Iris pigment epithelial cell (primary cell): Measurements from ENCODE around the gene GID4.

ENCODE experiments used
- DNase-seq: peaks from one replicate; pipeline ENCODE4 v3.0.0-alpha.2; 2011; ENCODE audit warnings: low read depth

Gene GID4

GRCh38 chr17:18101828-18102227, 62.6 kb downstream of the GID4 start:
- no peak for DNase-seq

- no peak for DNase-seq
Measured at GRCh38 chr17:18102640-18103039, 63.4 kb downstream of the GID4 start.

GRCh38 chr17:18105027-18105426, 65.8 kb downstream of the GID4 start:
- DNase-seq, result no peak

GRCh38 chr17:18105595-18105994, 66.4 kb downstream of the GID4 start:
- no peak for DNase-seq

GRCh38 chr17:18106211-18106610, 67.0 kb downstream of the GID4 start:
- DNase-seq, result no peak

DNA sequence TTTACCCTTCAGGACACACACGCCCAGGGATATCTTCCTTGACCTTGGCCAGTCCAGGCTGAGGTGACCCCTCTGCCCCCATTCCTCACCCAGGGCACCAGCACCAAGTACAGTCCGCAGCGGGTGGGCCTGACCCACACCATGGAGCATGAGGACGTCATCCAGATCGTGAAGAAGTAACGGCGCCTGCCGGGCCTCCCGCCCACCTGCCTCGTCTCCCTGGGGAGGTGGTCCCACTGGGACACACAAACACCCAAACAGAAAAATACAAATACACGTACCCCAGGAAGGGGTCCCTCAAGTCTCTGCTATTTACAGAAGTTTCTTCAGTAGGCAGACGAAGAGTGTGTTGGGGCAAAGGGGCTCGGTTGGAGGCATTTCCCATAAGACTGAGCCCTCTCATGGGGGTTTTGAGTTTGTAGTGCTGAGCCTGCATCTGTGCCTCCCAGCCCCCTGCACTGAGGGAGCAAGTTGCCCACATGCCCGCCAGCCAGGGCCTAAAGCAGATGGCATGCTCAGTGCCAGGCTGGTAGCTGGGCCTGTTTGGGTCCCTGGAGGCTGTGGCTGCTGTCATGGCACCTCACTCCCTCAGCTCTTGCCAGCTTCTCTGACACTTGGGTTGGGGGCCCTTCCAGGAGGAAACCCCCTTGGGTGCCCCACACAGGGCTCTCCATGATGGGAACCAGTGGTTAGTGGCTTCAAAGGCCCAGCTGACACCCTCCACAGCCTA, 68.0 kb downstream of the GID4 start:
- DNase-seq, result no peak

DNA sequence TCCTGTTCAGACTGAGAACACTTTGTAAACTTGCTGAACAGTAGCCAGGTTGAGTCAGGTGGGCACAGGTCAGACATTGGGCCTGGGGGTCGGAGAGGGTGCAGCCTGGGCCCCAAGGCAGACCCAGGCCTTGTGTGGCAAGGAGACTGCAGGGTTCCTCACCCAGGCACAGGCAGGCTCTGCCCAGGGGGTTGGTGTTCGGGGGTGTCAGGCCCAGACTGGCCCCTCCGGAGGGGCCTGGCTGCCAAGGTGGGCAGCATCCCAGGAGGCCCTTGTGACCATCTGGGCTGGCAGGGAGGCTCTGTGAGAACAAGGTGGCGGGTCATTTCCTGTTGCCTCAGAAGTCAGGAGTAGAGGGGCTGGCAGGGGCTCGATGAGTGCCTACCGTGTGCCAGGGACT, 68.8 kb downstream of the GID4 start:
- DNase-seq, result no peak

DNA sequence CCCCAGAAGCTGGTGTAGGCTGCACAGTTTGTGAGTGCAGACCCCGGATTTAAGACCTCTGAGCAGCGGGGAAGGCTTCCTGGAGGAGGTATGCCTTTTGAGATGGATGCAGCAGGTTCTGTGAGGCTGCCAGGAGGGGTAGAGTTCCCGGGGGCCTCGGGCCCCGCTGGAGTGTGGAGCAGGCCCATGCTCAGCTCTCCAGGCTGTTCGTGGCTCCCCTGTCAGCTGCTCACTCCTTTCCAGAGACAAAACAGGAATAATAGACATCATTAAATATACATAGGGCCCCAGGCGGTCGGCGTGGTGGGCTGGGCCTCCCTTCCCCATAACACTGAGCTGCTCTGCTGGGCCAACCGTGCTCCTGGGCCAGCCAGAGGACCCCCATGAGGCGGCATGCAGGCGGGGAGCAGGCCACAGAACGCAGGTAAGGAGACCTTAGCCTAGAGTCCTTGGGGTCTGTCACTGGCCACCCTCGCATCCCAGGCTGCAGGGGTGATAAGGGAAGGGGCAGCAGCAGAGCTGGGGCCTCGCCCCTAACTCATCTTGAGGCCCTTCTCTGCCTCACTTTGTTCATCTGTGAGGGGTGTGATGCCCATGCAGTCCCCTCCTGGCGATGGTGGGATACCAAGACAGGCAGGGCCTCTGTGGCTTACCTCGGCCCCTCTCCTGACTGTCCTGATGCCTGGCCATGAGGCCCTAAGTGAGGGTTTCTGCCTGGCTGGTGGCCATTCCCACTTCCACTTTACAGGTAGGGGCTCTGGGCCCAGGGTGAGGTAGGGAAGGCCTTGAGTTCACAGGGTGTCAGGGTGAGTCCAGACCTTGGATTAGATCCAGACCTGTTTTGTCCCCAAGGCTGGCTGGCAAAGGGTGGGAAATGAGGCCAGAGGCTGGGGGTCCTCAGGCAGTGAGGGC, 69.4 kb downstream of the GID4 start, which contains the start of gene MYO15A:
TSS of gene MYO15A (plus strand) at position 356 of the 912 bp plus-strand sequence. CDS start 10,045 bp downstream, outside the sequence.
- no peak for DNase-seq

DNA sequence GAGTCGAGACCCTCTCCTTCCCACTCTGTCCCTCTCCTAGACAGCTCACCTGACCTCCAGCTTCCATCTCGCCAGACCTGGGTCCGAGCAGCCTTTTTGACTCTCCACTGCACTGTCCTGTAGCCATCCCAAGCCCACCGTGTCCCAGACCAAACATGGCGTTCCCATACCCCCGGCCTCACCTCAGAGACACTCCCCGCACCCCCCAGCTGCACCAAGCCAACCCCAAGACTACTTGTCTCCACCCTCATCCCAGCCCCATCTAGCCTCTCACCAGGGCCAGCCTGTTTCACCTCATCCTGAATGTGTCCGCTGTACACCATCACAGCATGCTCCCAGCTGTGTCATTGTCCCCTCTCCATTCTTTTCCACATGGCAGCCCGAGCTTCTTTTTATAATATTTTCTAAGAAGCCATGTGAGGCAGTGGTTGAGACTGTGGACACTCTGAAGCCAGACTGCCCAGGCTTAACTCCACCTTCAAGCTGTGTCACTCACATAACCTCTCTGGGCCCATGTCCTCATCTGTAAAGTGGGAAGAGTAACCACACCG, 70.8 kb downstream of the GID4 start:
- no peak for DNase-seq

DNA sequence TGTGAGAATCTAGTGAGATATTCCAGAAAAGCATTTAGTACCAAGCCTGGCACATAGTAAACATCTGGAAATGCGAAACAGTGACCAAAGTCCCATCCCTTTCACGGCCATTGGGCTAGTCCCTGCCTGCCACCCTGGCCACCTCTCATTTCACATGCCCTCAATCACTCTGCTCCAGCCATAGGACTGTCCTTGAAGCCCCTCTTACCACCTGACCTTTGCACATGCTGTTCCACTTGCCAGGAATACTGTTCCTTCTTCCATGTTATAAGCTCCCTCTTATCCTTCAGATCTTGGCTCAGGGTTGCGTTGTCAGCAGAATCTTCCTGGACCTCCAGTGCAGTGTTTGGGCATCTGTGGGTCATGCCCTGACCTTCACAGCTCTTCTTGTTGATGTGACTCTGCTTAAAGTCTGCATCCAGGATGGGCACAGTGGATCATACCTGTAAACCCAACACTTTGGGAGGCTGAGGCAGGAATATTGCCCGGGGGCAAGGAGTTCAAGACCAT, 71.5 kb downstream of the GID4 start:
- no peak for DNase-seq

DNA sequence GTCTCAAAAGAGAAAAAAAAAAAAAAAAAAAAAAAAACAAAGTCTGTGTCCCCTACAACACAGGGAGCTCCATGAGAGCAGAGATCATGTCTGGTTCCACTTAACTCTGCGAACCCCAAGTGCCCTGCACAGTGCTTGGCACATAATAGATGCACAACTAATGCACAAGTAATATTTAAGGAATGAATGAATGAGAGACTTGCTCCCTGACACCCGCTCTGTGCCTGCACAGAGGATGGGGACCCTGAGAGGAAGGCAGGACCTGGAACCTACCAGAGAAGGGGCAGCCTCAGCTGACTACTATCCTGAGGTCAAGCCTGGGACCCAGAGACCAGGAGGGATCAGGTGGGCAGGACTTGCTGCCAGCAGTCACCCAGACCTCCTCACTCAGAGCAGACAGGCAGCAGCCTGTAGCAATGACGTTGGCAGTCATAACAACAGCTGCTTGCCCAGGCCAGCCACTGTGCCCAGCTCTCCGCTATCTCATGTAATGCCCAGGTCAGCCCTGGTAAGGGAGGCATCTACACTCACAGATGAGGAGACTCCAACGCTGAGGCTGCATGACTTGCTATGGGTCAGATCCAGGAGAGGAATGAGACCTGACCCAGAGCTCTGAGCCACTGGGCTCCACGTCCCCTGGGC, 72.2 kb downstream of the GID4 start:
- no peak for DNase-seq

GRCh38 chr17:18115517-18115916, 76.3 kb downstream of the GID4 start:
- no peak for DNase-seq

DNA sequence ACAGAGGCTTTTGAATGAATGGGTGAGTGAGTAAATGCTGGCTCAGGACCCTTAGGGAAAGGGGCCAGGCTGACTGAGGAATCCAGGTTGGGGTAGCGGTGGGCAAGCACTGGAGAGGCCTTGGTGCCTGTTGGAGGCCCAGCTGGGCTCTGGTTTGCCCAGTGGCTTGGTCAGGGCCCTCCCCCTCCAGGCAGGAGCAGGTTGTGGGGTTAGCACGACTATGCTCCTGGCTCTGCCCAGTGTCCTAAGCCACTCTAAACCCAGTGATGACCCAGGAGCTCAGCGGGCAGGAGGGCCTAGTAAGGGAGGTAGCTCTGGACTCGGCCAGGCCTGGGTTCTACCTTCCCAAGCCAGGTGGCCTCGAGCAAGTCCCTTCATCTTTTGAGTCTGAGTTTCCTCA, 76.9 kb downstream of the GID4 start:
- no peak for DNase-seq

GRCh38 chr17:18117533-18117932, 78.3 kb downstream of the GID4 start:
- peak; percentile 8 for DNase-seq
